ENCODE results near the gene KCTD4. TPM values are rescaled to one million over a fixed set of nuclear protein-coding genes. Genes with fewer than 3 reads are reported as not detected.

The KCTD4 gene
- total and polyA plus RNA-seq, 9 donors: 0.04 to 0.53 (median 0.18) TPM; not detected in 3

GRCh38 chr13:45219123-45219891 lies 18.5 kb upstream of the KCTD4 start:
- H3K4me3 ChIP-seq (ENCODE audit: low read length): no peak overlapping the region
- 100% methylated on average over 1 of the region's 5 CpGs for WGBS (ENCODE audit: insufficient coverage)
- DNase-seq: no peak

DNA sequence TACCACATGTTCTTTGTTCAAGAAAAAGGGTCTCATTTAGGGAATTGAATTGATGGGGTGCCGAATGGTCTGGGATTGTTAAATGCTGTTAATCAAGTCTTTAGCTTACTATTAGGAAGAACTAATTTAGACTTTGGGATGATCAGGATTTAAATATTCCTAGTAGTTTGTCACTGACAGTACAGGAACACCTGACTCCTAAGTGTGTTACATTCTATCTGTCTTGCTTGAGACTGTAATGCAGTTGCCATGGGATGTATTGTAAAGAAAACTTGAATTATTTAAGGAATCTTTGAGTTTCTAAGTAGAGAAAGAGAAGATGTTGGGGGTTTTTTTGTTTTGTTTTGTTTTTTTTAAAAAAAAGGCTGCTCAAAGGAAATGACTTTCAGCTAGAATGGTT lies 17.8 kb upstream of the KCTD4 start:
- no peaks in the 10 kb centered on the region for H3K36me3 ChIP-seq (ENCODE audit: control insufficient read depth, insufficient read depth, low read length)
- no peaks in the 10 kb centered on the region for H3K9me3 ChIP-seq (replicated peaks; ENCODE audit: control insufficient read depth, low read depth, low read length)
- DNase-seq: no peak
- H3K27ac ChIP-seq (ENCODE audit: low read length): no peak overlapping the region
- 80% methylated on average over 1 of the region's 1 CpG for WGBS (ENCODE audit: insufficient coverage)
- no peak overlapping the region for H3K4me3 ChIP-seq (ENCODE audit: low read length)
- no peaks in the 10 kb centered on the region for H3K27me3 ChIP-seq (ENCODE audit: control insufficient read depth, insufficient read depth, low read length)
- no peaks in the 10 kb centered on the region for H3K4me1 ChIP-seq (ENCODE audit: control insufficient read depth, insufficient read depth, low read length)

More at GRCh38 chr13:45219123-45219891, 18.5 kb upstream of the KCTD4 start:
- Histone ChIP-seq H3K4me1 (ENCODE audit: control insufficient read depth, insufficient read depth, low read length) (no peaks in the 10 kb centered on the region), H3K9me3 (replicated peaks; ENCODE audit: control insufficient read depth, low read depth, low read length) (no peaks in the 10 kb centered on the region), H3K36me3 (ENCODE audit: control insufficient read depth, insufficient read depth, low read length) (no peaks in the 10 kb centered on the region), H3K27ac (ENCODE audit: low read length) (no peak overlapping the region), H3K27me3 (ENCODE audit: control insufficient read depth, insufficient read depth, low read length) (no peaks in the 10 kb centered on the region)

GRCh38 chr13:45216193-45216592 lies 15.3 kb upstream of the KCTD4 start:
- Histone ChIP-seq H3K4me3 (ENCODE audit: low read length) (no peak overlapping the region), H3K9me3 (replicated peaks; ENCODE audit: control insufficient read depth, low read depth, low read length) (no peaks in the 10 kb centered on the region), H3K27ac (ENCODE audit: low read length) (no peak overlapping the region), H3K4me1 (ENCODE audit: control insufficient read depth, insufficient read depth, low read length) (no peaks in the 10 kb centered on the region), H3K36me3 (ENCODE audit: control insufficient read depth, insufficient read depth, low read length) (no peaks in the 10 kb centered on the region), H3K27me3 (ENCODE audit: control insufficient read depth, insufficient read depth, low read length) (no peaks in the 10 kb centered on the region)
- WGBS (ENCODE audit: insufficient coverage): 100% methylated on average over 1 of the region's 4 CpGs
- no peak for DNase-seq

GRCh38 chr13:45215392-45216077 lies 14.7 kb upstream of the KCTD4 start:
- Histone ChIP-seq H3K27me3 (ENCODE audit: control insufficient read depth, insufficient read depth, low read length) (no peaks in the 10 kb centered on the region), H3K4me3 (ENCODE audit: low read length) (no peak overlapping the region), H3K27ac (ENCODE audit: low read length) (no peak overlapping the region), H3K4me1 (ENCODE audit: control insufficient read depth, insufficient read depth, low read length) (no peaks in the 10 kb centered on the region), H3K9me3 (replicated peaks; ENCODE audit: control insufficient read depth, low read depth, low read length) (no peaks in the 10 kb centered on the region), H3K36me3 (ENCODE audit: control insufficient read depth, insufficient read depth, low read length) (no peaks in the 10 kb centered on the region)
- DNase-seq: no peak
- WGBS (ENCODE audit: insufficient coverage): 92% methylated on average over 2 of the region's 9 CpGs

- DNase-seq: no peak
- Histone ChIP-seq H3K27me3 (ENCODE audit: control insufficient read depth, insufficient read depth, low read length) (no peaks in the 10 kb centered on the region), H3K36me3 (ENCODE audit: control insufficient read depth, insufficient read depth, low read length) (peaks cover 7% of the 10 kb centered on the region), H3K4me3 (ENCODE audit: low read length) (no peak overlapping the region), H3K27ac (ENCODE audit: low read length) (no peak overlapping the region), H3K4me1 (ENCODE audit: control insufficient read depth, insufficient read depth, low read length) (peaks cover 6% of the 10 kb centered on the region), H3K9me3 (replicated peaks; ENCODE audit: control insufficient read depth, low read depth, low read length) (no peaks in the 10 kb centered on the region)
These were observed 8.4 kb upstream of the KCTD4 start for GRCh38 chr13:45209229-45209628.

DNA sequence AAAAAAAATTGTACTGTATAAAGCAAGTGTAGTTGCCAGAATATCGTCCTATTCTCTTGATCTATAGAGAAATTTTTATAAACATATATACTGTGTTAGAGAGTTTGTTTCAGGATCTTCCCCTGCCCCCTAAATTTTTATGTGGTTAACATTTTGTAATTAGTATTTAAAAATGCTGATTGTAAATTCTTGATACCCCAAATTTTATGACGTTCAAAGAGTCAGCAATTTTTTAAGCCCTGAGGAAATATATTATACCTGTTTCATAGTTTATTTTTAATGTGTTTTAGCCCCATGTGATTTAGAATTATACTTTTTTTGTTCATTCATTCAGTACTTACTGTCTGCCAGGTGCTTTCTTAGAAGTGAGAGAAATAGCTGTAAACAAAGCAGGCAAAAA lies 7.3 kb upstream of the KCTD4 start:
- no CpG with 5 or more reads among the region's 2 CpGs for WGBS (ENCODE audit: insufficient coverage)
- Histone ChIP-seq H3K27me3 (ENCODE audit: control insufficient read depth, insufficient read depth, low read length) (no peaks in the 10 kb centered on the region), H3K9me3 (replicated peaks; ENCODE audit: control insufficient read depth, low read depth, low read length) (no peaks in the 10 kb centered on the region), H3K4me1 (ENCODE audit: control insufficient read depth, insufficient read depth, low read length) (peaks cover 6% of the 10 kb centered on the region), H3K27ac (ENCODE audit: low read length) (no peak overlapping the region), H3K4me3 (ENCODE audit: low read length) (no peak overlapping the region), H3K36me3 (ENCODE audit: control insufficient read depth, insufficient read depth, low read length) (peaks cover 7% of the 10 kb centered on the region)
- no peak for DNase-seq

DNA sequence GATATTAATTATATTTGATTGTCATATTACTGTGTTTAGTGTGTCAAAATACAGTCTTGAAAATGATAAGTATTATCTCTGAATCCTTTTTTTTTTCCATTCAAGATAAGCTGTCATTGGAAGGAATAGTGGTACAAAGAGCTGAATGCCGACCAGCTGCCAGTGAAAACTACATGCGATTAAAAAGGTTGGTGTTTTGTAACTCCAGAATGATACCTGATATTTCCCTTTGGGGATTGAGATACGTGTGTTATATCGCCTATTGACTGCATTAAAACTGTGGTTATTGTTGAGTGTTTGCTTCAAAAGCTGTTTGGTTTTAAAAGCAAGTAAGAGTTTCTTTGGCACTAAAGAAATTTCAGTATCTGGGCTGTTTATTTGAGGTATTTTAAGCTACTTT lies 6.5 kb upstream of the KCTD4 start:
- Histone ChIP-seq H3K9me3 (replicated peaks; ENCODE audit: control insufficient read depth, low read depth, low read length) (no peaks in the 10 kb centered on the region), H3K27me3 (ENCODE audit: control insufficient read depth, insufficient read depth, low read length) (no peaks in the 10 kb centered on the region), H3K36me3 (ENCODE audit: control insufficient read depth, insufficient read depth, low read length) (peaks cover 7% of the 10 kb centered on the region), H3K27ac (ENCODE audit: low read length) (peak overlapping the region; percentile 54), H3K4me1 (ENCODE audit: control insufficient read depth, insufficient read depth, low read length) (peaks cover 6% of the 10 kb centered on the region), H3K4me3 (ENCODE audit: low read length) (no peak overlapping the region)
- DNase-seq: no peak
- WGBS (ENCODE audit: insufficient coverage): 46% methylated on average over 2 of the region's 4 CpGs

DNA sequence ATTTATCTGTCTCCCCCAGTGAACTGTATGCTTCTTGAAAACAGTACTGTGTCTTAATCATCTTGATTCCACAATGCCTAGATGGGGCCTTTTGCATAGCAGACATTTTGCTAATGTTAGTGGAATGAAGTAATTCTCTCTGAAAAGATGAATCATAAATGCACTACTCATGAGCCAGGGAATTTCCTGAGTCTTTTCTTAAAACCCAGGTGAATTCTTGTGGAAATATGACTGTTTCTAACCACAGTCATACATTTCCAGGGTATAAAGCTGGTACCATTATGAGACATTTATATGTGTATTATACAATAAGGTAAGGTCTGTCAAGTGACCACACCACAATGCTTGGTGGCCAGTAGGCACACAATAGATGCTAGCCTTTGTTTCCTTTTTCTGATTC lies 5.5 kb upstream of the KCTD4 start:
- Histone ChIP-seq H3K9me3 (replicated peaks; ENCODE audit: control insufficient read depth, low read depth, low read length) (no peaks in the 10 kb centered on the region), H3K4me1 (ENCODE audit: control insufficient read depth, insufficient read depth, low read length) (peaks cover 6% of the 10 kb centered on the region), H3K27ac (ENCODE audit: low read length) (peak overlapping the region; percentile 54), H3K36me3 (ENCODE audit: control insufficient read depth, insufficient read depth, low read length) (peaks cover 7% of the 10 kb centered on the region), H3K4me3 (ENCODE audit: low read length) (no peak overlapping the region), H3K27me3 (ENCODE audit: control insufficient read depth, insufficient read depth, low read length) (no peaks in the 10 kb centered on the region)
- peak; percentile 63 for DNase-seq

GRCh38 chr13:45205124-45205523 lies 4.3 kb upstream of the KCTD4 start:
- Histone ChIP-seq H3K36me3 (ENCODE audit: control insufficient read depth, insufficient read depth, low read length) (peaks cover 5% of the 10 kb centered on the region), H3K9me3 (replicated peaks; ENCODE audit: control insufficient read depth, low read depth, low read length) (no peaks in the 10 kb centered on the region), H3K4me3 (ENCODE audit: low read length) (no peak overlapping the region), H3K27me3 (ENCODE audit: control insufficient read depth, insufficient read depth, low read length) (no peaks in the 10 kb centered on the region), H3K27ac (ENCODE audit: low read length) (no peak overlapping the region), H3K4me1 (ENCODE audit: control insufficient read depth, insufficient read depth, low read length) (peaks cover 6% of the 10 kb centered on the region)
- 92% methylated on average over 2 of the region's 5 CpGs for WGBS (ENCODE audit: insufficient coverage)
- DNase-seq: no peak

- DNase-seq: peak; percentile 82
These were observed 1.1 kb downstream of the KCTD4 start for GRCh38 chr13:45199711-45200110.

More at GRCh38 chr13:45199711-45200110, 1.1 kb downstream of the KCTD4 start:
- Histone ChIP-seq H3K27ac (ENCODE audit: low read length) (peak overlapping the region; percentile 21), H3K9me3 (replicated peaks; ENCODE audit: control insufficient read depth, low read depth, low read length) (no peaks in the 10 kb centered on the region), H3K4me1 (ENCODE audit: control insufficient read depth, insufficient read depth, low read length) (no peaks in the 10 kb centered on the region), H3K27me3 (ENCODE audit: control insufficient read depth, insufficient read depth, low read length) (no peaks in the 10 kb centered on the region), H3K4me3 (ENCODE audit: low read length) (no peak overlapping the region), H3K36me3 (ENCODE audit: control insufficient read depth, insufficient read depth, low read length) (no peaks in the 10 kb centered on the region)
- WGBS (ENCODE audit: insufficient coverage): no CpG with 5 or more reads among the region's 4 CpGs
